Measurements from ENCODE around the gene ACOT7.
"Not testable (repeated sequence)": the region's sequence is repeated elsewhere in the genome, so short reads cannot be mapped to it uniquely, and the experiment has no call there.

The ACOT7 gene

GRCh38 chr1:6393400-6394187, at the start of gene ACOT7:
Gene ACOT7 (minus strand): TSS chr1:6393767. CDS start chr1:6393399, 368 bp downstream.
- DNase-seq: peak; percentile 91

DNA sequence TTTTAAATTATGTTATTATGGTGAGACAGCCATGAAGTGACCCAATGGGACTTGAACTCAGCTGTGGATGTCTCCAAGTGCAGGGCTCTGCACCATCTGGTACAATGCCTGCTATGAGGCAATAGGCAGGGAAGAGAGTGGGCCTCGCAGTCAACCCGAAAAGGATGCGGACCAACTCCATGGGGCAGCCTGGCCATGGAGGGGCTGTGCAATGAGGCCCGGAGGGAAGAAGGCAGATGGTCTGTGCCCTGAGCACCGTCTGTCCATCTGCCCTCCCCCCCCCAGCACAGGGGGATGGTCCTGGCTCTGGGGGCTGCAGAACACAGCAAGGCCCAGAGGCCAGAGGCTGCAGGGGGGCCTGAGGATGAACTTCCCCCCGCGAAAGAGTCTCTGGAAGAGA, 48.0 kb upstream of the ACOT7 start:
- no peak for DNase-seq

DNA sequence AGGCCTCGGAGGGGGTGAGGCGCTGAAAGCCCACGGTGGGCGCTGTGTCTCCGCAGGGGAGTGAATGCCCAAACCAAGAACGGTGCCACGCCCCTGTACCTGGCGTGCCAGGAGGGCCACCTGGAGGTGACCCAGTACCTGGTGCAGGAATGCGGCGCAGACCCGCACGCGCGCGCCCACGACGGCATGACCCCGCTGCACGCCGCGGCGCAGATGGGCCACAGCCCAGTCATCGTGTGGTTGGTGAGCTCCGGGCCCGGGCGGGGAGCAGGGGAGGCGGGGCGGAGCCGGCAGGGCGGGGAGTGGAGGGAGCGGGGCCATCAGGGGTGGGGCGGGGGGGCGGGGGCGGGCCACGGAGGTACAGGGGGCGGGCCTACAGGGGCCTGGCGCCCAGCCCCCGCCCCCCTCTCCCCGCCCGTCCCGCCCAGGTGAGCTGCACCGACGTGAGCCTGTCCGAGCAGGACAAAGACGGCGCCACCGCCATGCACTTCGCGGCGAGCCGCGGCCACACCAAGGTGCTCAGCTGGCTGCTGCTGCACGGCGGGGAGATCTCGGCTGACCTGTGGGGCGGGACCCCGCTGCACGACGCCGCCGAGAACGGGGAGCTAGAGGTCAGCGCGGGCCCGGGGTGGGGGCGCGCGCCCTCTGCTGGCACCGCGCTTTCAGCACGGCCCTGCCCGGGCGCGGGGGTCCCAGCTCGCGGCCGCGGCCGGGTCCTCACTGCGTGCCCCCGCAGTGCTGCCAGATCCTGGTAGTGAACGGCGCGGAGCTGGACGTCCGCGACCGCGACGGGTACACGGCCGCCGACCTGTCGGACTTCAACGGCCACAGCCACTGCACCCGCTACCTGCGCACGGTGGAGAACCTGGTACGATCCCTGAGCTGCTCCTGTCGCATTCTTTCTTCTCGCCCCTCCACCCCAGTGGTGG, 46.9 kb upstream of the ACOT7 start:
- DNase-seq: peak; percentile 62

DNA sequence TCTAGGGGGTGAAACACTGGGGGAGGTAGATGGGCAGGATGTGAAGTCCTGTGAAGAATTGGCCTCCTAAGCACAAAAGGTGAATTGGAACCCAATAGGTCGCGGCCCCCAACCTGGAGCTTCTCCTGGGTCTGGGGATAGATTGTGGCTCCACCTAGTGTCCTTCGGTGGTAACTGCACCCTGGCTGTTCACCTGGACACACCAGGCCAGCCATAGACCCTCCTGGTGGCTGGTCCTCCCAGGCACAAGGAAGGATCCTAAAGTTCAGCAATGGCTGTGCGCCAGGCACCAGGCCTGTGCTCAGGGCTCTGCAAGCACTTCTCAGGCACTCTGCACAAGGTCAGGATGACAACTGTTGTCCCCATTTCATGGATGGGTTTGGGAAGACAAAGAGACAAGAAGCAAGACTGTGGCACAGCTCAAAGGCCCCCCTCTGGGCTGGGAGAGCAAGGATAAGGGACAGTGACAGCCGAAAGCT, 44.5 kb upstream of the ACOT7 start:
- peak; percentile 72 for DNase-seq

- peak; percentile 72 for DNase-seq
These were observed 43.6 kb upstream of the ACOT7 start for GRCh38 chr1:6437012-6437700.

- DNase-seq: not testable (repeated sequence)
These were observed 42.7 kb upstream of the ACOT7 start for GRCh38 chr1:6436277-6436676.

DNA sequence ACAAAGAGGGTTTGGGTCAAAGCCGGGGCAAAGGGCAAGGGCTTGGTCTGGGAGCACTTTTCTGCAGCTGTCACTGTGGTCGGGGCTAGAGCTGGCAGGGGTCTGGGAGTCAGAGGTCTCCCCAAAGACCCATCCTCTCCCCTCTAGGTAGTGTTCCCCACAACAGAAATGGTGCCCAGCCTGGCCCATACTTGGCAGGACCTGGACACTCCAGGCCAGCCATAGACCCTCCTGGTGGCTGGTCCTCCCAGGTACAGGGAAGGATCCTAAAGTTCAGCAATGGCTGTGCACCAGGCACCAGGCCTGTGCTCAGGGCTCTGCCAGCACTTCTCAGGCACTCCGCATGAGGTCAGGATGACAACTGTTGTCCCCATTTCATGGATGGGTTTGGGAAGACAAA, 42.0 kb upstream of the ACOT7 start:
- DNase-seq: no peak

DNA sequence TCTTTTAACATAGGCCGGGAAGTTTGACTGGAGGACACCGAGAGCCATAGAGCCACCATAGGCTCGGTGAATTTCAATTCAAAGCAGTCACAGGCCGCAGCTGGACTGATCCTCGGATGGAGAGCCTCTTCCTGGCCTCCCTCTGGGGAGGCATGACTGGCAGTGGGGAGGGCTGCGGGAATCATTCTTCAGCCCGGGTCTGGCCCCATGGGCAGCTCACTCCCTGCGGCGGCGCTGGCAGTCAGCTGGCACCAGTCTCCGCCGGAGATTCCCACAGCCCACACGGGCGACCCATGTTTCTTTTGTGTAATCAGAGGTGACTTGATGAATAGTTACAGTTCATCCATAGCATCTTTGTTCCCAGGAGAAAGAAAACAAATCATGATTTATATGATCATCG, 41.6 kb upstream of the ACOT7 start:
- DNase-seq: no peak

- no peak for DNase-seq
These were observed 40.6 kb upstream of the ACOT7 start for GRCh38 chr1:6434186-6434585.

- DNase-seq: not testable (repeated sequence)
These were observed 38.3 kb upstream of the ACOT7 start for GRCh38 chr1:6431645-6432579.

DNA sequence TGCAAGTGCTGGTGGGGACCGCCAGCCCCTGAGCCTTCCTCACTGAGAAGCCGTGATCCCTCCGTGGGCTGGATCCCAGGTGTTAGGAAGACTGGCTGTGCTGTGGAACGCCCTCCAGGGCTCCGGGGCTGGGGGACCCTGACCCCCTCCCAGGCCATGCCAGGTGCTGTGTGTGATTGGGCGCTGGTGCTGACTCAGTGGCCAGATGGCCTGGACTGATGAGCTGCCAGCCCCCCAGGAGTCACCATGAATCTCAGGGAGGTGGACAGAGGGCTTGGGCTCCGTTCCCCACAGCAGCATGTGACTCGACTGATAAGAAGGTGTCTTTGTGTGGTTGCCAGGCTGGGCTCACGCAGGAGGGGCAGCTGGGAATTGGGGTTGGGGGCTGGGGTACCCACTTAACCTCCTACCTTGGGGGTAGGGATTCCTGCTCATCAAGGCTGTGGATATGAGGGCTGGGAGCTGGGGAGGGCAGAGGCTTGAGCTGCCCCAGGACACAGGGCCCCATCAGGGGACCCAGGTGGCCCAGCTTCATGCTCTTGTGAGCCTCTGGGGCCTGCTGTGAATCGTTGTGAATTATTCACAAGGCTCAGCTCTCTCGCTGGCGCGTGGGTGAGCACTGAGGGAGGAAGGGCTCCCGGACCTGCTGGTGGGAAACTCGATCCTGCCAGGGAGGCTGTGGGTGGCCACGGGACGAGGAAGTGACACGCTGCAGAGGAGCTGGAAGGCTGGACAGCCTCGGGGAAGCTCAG, 36.3 kb upstream of the ACOT7 start:
- not testable (repeated sequence) for DNase-seq

DNA sequence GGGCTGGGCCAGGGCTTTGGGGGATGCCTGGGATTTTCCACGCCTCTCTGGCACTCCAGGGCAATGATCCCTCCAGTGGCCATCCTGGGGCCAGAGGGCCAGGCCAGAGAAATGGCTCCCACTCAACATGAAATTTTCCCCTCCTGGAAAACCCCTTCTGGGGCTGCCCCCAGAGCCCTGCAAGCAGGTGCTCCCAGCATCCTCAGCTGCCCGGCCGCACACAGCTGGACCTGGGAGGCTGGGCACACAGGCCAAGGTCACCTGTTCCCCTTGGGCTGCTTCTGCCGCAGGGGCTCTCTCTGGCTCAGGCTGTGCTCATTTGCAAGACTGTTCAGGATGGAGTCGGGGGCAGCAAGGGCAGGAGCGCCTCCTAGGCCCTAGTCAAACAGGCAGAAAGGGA, 34.9 kb upstream of the ACOT7 start:
- DNase-seq: not testable (repeated sequence)

- no peak for DNase-seq
These were observed 34.1 kb upstream of the ACOT7 start for GRCh38 chr1:6427441-6428390.

DNA sequence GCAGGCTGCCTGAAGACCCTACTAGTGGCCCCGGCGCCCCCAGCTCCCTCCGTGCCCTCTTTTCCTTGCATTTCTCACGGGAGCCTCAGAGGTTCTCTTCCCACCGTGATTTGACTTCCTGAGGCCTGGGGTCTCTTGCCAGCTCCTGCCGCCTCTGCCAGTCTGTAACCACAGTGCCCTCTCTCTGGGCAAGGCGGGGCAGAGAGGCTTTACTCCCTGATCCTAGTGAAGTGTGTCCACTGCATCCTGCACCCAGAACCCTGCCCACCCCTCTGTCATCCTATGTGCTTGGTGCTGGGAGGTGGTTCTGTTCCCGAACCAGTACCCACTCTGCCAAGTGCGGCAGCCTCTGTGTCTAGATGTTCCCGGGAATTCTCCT, 33.4 kb upstream of the ACOT7 start:
- no peak for DNase-seq

GRCh38 chr1:6426277-6426971, 32.9 kb upstream of the ACOT7 start:
- no peak for DNase-seq

GRCh38 chr1:6425658-6426057, 32.1 kb upstream of the ACOT7 start:
- DNase-seq: no peak

GRCh38 chr1:6424619-6425593, 31.3 kb upstream of the ACOT7 start, which contains the start of gene ESPN:
Gene ESPN (plus strand): TSS chr1:6424776. CDS start chr1:6424956, 180 bp downstream.
- DNase-seq: no peak

GRCh38 chr1:6424000-6424565, 30.5 kb upstream of the ACOT7 start:
- DNase-seq: no peak

All from NCI-H1105 treated with DMSO at 0.1 percent for 48 hours (cell line).